Kidney epithelial cell (primary cell): ENCODE measurements around the gene JAKMIP2. TPM values are rescaled to one million over a fixed set of nuclear protein-coding genes. Genes with fewer than 3 reads are reported as not detected.

Source experiments
- DNase-seq: peaks from one replicate; pipeline ENCODE4 v3.0.0-alpha.2; 2010; ENCODE audit warnings: low read depth
- H3K27me3 ChIP-seq: 2 replicates; pipeline ENCODE4 v1.6.0; 2011; ENCODE audit warnings: low read length; ENCODE audit not compliant: control insufficient read depth, insufficient read depth
- H3K36me3 ChIP-seq: 2 replicates; pipeline ENCODE4 v1.5.1; 2011; ENCODE audit warnings: low read length; ENCODE audit not compliant: control insufficient read depth, insufficient read depth
- H3K4me3 ChIP-seq: 2 replicates; pipeline ENCODE4 v1.5.1; 2011; ENCODE audit warnings: low read depth, mild to moderate bottlenecking, control low read depth, low read length
- total RNA-seq: library from RNA; depleted of rRNA; stranded (reverse); fragments of >200 nt; gene quantifications from 2 replicates; pipeline ENCODE4 v1.2.3, GENCODE V29; 2015
- TF ChIP-seq, protein P1 (sequence below): IDR thresholded peaks from 2 replicates; pipeline ENCODE4 v1.5.1; 2011; ENCODE audit warnings: mild to moderate bottlenecking, moderate library complexity, low read length, control low read depth, inconsistent platforms; ENCODE audit not compliant: insufficient read depth, poor library complexity, severe bottlenecking

The JAKMIP2 gene
- total RNA-seq, 1 donor from 2014 or later: 0.42 TPM

DNA sequence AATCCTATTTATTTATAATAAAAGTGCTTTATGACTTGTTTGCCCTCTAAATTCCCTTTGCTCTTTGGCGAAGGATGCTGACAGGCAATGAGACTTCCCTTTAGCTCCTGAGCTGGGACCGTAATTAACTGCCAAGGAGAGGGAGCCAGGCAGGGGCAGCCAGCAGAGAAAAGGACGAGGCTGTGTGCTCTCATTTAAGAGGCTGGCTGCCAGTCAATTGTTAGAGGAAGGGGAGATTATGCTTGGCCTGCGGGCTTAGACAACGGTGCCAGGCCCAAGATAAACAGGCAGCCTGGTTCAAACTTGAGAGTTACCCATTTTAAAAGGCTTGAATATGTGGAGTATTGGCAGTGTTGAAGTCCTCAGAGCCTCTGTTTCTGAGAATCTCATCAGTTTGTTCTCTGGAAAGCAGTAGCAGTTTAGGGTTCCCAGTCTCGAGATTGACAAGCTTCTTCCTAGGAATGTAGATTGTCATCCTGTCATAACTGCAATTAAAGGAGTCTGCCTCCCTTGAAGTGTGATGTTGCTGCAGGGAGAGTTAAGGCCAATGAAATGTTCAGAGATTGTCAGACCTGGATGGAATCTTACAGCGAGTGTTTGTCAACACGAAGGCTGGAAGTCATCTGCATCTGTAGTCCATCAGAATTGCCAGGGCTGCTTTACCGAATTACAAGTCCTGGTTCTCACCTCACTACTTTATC lies 113.2 kb downstream of the JAKMIP2 start:
- H3K4me3 ChIP-seq: no peak overlapping the region
- no peak for DNase-seq
- no peaks in the 10 kb centered on the region for H3K27me3 ChIP-seq
- TF ChIP-seq, protein P1, sequence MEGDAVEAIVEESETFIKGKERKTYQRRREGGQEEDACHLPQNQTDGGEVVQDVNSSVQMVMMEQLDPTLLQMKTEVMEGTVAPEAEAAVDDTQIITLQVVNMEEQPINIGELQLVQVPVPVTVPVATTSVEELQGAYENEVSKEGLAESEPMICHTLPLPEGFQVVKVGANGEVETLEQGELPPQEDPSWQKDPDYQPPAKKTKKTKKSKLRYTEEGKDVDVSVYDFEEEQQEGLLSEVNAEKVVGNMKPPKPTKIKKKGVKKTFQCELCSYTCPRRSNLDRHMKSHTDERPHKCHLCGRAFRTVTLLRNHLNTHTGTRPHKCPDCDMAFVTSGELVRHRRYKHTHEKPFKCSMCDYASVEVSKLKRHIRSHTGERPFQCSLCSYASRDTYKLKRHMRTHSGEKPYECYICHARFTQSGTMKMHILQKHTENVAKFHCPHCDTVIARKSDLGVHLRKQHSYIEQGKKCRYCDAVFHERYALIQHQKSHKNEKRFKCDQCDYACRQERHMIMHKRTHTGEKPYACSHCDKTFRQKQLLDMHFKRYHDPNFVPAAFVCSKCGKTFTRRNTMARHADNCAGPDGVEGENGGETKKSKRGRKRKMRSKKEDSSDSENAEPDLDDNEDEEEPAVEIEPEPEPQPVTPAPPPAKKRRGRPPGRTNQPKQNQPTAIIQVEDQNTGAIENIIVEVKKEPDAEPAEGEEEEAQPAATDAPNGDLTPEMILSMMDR: no peak
- no peaks in the 10 kb centered on the region for H3K36me3 ChIP-seq

DNA sequence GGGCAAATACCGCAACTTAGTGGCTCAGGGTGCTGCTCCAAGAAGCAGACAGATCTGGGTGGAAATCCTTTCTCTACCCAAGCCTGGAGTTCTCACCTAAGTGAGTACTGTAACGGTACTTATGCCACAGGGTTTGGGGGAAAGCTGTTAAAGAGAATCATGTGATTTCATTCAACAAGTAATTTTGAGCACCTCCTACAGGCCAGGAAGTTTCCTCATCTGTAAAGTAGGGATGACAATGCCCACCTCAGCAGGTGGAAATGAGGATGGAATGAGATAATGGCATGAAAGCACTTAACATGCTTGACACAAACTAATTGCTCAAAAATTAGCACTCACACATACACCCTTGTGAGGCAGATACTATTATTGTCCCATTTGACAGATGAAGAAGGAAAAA lies 114.1 kb downstream of the JAKMIP2 start:
- Histone ChIP-seq H3K36me3 (no peaks in the 10 kb centered on the region), H3K27me3 (no peaks in the 10 kb centered on the region), H3K4me3 (no peak overlapping the region)
- TF ChIP-seq, protein P1: no peak
- no peak for DNase-seq

DNA sequence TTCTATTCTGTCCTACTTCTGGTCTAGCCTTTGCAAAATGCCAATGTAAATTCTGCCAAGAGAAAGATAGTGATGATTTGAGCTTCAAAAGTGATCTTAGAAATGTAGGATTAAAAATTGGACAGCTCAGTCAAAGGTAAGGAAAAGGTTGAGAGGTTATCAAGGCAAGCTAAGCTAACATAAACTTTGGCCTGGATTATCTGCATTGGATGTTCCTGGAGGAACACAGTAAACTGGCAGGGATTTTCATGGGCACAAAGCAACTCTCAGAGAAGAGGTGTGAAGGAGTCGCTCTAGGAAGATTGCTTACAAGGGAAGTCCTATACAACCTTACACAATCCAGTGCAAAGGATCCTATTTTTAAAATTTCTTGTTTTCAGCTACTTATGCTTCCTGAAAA lies 115.2 kb downstream of the JAKMIP2 start:
- H3K27me3 ChIP-seq: no peaks in the 10 kb centered on the region
- H3K4me3 ChIP-seq: no peak overlapping the region
- TF ChIP-seq, protein P1: no peak
- no peak for DNase-seq
- H3K36me3 ChIP-seq: no peaks in the 10 kb centered on the region

DNA sequence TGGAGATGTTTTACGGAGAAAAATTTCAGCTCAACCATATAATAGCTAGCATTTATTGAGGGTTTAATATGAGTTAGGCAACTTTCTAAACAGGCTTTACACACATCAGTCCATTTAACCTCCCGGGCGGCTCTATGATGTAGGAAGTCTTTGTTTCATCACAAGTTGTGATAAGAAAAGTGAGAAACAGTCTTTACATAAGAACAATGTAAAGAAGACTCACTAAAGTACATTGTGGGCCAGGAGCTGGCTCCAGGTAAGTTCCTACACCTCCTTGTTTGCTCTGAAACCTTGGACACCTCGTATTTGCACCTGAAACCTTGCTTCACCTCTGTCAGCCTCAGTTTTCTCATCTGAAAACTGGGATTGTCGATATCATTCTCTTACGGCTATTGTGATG lies 116.1 kb downstream of the JAKMIP2 start:
- no peaks in the 10 kb centered on the region for H3K27me3 ChIP-seq
- no peak for DNase-seq
- TF ChIP-seq, protein P1: no peak

DNA sequence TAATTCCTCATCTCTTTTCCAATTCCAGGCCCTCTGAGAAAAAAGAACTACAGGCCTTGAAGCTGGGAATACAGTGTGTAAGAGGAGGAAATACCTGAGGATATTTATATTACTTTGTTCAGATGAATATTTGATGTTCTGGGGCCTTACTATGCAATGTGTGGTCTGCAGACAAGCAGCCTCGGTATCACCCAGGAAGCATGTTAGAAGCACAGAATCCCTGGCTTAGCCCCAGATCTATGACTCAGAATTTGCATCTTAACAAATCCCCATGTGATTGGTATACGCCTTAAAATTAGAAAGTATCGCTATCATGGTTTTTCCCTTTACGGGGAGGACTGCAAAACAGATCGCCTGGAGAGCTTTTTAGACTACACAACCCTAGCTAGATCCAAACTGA lies 121.0 kb downstream of the JAKMIP2 start:
- DNase-seq: no peak
- TF ChIP-seq, protein P1: no peak
- H3K4me3 ChIP-seq: no peak overlapping the region
- H3K36me3 ChIP-seq: no peaks in the 10 kb centered on the region
- H3K27me3 ChIP-seq: no peaks in the 10 kb centered on the region

More for the DNA sequence above, 116.1 kb downstream of the JAKMIP2 start:
- Histone ChIP-seq H3K36me3 (no peaks in the 10 kb centered on the region), H3K4me3 (no peak overlapping the region)
